GM19397 (cell line): ENCODE results near the gene CALCA.
"Not testable (repeated sequence)": the region's sequence is repeated elsewhere in the genome, so short reads cannot be mapped to it uniquely, and the experiment has no call there.

Experiments
- ATAC-seq: cut with Tn5 transposase; IDR thresholded peaks from one replicate; pipeline ENCODE4 v1.9.1; 2021; ENCODE audit warnings: mild to moderate bottlenecking, moderate library complexity; ENCODE audit not compliant: unreplicated experiment

The CALCA gene, protein sequence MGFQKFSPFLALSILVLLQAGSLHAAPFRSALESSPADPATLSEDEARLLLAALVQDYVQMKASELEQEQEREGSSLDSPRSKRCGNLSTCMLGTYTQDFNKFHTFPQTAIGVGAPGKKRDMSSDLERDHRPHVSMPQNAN

DNA sequence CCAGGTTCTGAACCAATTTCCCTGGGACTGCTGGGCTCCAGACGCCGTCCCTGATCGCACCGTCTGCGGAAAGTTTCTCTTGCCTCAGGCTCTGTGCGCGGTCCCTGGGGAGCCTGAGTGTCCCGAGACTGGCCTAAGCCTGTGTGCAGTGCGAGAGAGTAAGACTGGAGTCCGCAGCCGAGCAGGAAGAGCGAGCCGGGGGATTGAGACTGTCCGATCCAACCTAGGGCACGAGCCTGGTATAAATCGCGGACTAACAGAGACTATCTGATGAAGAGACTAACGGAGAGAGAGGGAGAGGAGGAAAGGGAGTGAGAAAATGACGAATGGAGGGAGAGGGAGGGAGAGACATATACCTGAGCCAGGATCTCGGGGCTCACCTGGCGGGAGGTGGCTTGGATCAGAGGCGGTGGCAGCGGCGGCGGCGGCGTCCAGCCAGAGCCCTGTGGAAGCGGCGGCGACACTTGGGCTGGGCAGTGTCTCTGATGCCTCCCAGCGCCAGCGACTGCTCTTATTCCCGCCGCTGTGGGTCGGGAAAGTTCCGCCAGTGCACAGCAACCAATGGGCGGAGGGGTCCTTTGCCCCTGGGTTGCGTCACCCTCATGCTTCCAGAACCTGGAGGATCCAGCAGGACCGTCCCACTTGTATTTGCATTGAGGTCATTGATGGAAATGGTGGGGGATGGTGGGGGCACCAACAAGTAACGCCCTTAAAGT, at the start of gene CALCA:
Gene CALCA (minus strand): TSS at position 487 of the 716 bp plus-strand sequence. CDS start 1,159 bp downstream, outside the sequence.
- ATAC-seq = no peak

DNA sequence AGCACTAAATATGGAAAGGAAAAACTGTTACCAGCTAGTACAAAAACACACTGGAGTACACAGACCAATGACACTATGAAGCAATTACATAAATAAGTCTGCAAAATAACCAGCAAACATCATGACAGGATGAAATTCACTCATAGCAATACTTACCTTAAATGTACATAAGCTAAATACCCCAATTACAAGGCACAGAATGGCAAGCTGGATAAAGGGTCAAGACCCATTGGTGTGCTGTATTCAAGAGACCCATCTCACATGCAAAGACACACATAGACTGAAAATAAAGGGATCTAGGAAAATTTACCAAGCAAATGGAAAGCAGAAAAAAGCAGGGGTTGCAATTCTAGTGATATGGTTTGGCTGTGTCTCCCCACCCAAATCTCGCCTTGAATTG, 44.0 kb upstream of the CALCA start:
- no peak for ATAC-seq

DNA sequence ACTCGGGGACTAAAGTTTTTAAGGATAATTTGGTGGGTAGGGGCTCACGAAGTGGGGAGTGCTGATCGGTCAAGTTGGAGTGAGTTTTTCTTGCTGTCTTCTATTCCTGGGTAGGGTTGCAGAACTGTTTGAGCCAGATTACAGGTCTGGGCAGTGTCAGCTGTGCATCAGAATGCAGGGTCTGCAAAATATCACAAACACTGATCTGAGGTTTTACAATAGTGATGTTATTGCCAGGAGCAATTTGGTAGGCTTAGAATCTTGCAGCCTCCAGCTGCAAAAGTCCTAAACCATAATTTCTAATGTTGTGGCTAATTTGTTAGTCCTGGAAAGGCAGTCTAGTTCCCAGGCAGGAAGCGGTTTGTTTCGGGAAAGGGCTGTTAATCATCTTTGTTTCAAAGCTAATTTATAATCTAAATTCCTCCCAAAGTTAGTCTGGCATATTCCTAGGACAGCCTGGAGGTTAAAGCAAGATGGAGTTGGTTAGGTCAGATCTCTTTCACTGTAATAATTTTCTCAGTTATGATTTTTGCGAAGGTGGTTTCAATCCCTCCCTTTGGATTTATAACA, 39.7 kb upstream of the CALCA start:
- ATAC-seq = no peak

DNA sequence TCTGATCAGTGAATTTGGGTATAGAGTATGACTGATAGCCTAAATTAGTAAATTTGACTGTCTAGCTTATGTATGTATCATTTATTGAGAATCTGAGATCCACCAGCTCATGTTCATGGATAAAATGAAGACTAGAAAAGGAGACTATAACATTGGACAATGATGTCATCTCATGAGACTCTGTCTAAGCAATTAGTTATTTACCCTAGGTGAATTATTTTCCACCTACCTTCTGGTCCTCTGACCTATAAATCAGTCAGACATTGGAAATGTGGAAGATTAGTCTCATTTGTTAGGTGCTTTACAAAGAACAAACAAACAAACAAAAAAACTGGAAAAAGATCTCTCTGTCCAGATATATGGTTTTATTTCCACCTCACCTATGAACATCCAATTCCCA, 38.7 kb upstream of the CALCA start:
- ATAC-seq = no peak

DNA sequence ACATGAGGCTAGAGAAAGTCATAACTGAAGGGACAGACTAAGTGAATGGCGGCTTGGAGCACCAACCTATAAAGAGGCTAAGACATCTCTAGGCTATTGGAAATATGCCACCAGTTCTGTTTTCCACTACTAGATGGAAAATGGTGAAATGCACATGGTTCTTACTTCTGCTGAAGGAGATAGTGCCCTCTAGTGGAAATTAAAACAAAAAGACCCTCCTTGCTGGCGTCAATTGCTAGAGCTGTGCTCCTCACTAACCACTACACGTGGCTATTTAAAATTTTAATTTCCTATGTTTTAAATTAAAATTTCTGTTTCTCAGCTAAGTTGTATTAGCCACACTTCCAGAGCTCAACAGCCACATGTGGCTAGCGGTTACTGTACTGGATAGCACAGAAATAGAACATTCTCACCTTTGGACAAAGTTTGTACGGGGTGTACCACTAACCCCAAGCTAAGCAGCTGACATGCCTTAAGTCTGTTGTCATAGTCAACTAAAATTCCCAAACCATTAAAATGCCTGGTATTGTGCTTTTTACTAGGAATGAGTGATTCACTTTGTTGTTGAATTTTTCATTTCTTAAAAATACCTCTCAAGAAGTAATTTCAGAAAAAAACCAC, 34.1 kb upstream of the CALCA start:
- ATAC-seq = no peak

DNA sequence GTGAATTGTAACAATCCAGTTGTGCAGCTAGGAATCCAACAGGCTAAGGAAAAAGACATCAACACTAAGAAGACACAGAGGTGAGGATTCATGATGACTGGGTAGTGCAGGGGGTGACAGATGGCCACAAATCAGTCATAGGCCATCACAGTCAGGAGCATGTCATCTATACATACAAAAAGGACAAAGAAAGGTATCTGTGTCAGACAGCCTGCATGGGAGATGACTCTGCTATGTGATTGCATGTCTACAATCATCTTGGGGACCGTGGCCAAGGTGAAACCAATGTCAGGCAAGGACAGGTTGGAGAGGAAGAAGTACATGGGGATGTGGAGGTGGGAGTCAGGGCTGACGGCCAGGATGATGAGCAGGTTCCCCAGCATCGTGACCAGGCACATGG, 16.0 kb upstream of the CALCA start:
- not testable (repeated sequence) for ATAC-seq

DNA sequence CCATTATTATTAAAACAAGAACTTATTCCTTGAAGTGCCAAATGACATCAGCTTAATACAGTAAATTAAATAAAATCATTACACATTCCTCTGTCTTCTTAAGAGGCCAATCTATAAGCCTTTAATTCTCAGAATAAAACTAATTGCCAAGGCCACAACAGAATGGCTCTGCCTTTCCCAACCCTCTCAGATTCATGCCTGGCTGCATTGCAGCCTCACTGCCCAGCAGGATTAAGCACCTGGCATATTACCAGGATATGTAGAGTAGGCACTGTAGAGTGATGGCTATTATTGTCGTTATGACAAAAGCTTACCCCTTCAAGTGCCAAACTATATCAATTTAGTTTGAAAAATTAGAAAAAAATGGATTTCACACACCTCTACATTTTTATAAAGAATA, 9.4 kb upstream of the CALCA start:
- ATAC-seq = no peak

DNA sequence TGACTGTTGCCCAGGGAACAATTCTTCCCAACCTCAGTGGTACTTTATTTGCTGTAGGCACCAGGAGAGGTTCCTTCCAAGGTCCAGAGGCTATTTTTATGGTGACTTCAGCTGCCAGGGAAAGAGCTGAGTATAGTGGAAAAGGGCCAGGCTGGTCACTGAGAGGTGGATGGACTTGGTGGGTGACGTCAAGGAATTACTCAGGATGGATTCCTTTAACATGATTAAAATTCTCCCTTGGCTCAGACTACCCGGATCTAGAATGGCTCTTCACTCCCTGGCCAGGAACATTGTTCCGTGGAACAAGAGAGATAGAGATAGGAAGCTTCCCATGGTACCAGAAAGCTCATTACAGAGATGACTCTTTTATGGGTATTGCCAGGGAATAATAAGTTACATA, 8.7 kb upstream of the CALCA start:
- ATAC-seq = no peak

DNA sequence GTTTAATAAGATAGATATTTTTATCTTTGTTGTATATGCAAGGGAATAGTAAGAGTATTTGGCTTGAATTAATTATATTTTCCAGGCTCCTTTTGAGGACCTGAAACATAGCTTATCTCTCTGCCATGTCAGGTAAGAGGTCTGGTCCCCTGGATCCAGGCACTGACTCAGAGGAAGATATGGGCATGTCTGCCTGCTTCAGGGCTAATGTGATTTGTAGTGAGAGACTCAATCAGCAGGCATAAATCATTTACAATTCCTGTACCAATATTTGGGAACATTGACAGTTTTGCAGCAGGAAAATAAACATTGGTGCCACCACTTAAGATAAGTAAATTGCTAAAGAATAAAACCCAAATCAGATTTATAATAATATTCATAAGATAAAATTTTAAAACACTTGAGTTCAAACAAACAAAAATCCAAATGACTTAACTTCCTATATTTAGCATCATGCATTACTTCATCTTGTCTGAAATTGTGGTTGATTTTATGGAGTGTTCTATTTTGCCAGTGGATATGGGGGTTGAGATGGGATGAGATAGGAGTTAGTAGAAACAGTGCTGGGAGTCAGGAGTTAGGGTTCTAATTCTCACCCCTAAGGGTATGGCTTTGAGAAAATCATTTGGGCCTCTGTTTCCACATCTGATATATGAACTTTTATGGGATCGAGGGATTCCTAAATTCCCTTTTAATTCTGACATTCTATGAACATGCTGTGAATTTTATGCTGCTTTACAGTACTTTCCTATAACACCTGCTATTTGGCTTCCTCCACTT, 5.1 kb upstream of the CALCA start:
- ATAC-seq = no peak

DNA sequence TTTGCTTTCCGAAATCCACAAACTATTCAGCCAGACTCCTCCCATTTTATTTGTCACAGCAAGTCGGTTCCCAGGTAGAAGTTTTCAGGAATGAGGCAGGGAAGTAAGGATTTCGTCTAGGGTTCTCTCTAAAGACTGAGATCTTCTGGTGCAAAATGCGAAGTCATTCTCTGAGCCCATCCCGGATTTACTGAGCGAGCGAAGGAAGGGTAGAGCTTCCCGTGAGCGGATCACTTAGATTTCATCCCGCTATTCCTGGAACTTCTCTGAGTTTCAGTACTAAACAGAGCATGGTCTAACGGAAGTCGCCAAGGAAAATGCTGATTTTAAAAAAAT, 3.1 kb upstream of the CALCA start:
- no peak for ATAC-seq

DNA sequence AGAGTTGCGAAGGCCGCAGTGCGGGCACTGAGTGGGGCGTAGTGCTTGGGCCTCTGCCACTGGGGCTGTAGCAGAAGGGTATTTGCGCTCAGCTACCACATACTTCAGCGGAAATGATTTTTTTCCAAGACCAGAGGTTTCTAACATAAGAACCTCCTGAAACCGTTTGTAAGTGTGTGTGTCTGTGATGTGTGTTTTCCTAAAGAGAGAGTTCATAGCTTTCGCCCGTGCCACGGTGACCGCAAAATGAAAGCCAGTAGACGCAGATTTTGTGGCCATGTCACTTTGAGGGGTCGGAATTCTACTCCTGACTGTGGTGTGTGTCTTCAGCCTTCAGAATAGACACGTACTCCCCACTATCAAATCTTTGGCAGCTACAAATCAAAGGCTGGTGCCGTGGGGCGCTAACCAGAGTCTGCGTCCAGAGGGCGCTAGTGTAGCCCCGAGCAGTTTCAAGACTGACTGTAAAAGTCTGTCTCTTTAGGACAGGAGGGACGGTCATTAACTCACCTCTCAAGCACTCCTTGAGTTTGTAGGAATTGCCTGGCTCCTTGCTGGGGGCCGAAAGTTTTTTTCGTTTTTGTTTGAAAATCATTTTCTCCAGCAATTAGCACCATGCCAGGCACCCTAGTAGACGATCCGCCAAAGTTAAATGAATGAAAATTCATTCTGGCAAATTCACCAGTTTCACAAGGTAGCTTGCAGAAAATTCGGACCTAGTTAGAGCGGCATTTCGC, 2.5 kb upstream of the CALCA start:
- ATAC-seq = no peak

DNA sequence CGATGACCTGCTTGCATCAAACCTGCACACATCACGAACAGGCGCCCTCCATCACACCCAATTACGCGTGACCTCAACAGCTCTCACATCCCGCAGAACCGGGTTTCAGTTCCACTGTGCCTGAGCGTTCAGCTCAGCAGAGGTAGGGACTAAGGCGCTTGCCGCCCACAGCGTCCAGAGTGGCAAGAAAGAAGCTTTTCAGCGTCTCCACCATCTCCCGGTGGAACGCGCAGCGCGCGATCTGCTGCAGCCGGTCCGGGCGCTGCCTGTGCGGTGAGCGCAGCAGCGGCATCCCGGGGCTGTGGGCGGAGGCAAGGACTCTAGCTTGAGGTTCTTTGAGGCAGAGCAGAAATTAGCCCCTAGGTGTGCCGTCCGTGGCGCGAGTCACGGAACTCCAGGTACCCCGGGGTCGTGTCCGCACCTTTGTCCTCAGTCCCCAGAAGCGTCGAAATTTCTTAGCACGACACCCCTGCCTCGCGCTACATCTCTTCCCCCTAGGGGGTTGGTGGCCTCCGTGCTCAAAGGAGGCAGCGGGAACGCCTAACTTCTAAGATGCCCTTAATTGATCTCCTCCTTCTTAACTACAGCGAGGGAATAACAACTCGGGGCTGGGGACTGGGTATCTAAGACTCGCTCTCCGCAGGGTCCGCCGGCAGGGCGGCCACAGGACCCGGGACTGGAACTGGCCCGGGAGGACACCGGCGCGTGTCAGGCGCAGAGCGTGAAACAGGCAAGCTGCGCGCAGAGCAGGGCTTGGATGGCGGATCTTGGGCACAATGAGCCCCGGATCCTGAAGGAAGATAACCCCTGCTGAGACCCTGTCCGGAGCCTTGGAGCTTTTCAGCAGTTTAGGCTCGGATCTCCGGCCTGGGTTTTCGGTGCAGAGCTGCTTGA, 1.7 kb upstream of the CALCA start:
- ATAC-seq = peak; percentile 65

DNA sequence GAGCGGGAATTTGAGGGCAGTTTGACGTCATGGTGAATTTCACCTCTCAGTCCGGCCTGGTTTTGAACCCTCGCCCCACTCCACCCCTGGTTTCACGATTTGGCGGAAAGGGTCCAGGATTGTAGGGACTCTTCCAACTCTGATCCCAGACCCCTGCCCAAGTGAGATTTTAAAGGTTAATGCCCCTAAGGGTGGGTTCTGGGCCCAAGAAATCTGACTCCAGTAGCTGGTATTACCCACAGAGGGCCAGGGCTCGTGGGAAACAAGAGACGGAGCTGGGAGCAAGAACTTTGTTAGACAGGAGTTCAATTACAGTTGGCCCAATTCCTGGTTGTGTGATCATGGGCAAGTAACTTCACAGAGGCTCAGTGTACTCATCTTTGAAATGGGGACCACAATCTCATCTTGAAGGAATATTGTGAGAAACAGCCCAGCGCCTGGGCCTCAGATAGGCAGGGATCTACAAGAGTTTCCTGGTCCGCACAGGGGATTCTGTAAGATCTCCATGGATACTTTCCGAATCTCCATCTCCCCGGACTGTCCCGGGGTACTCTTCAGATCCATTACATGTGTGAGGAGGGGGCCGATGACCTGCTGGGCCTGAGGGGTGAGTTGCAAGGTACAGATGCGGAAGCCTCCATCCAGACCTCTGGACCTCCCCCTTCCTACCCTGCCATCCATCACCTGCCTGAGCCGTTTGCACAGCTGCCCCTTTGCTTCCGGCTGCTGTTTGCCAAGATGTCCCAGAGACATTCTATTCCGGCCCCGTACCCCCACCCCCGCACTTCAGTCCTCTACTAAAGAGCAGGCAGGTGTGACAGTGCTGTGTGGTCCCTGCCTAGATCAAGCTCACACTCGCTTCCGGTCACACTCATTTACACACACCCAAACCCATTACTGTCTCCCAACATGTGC, 687 bp upstream of the CALCA start:
- peak; percentile 20 for ATAC-seq

DNA sequence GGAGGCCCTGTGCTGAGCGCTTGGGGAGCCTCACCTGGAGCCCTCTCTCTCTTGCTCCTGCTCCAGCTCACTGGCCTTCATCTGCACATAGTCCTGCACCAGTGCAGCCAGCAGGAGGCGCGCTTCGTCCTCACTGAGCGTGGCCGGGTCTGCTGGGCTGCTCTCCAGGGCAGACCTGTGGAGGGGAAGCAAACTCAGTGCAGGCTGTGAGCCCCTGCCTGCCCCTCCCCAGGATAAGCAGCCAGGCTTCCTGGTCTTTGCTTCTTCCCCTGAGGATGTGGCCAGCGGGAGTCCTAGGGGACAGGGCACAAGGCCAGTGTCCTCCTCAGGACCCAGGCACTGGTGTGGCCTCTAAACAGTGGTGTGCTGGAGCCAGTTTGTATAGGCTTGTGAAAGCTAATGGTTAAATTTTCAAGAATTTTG, 2.2 kb downstream of the CALCA start:
- no peak for ATAC-seq

DNA sequence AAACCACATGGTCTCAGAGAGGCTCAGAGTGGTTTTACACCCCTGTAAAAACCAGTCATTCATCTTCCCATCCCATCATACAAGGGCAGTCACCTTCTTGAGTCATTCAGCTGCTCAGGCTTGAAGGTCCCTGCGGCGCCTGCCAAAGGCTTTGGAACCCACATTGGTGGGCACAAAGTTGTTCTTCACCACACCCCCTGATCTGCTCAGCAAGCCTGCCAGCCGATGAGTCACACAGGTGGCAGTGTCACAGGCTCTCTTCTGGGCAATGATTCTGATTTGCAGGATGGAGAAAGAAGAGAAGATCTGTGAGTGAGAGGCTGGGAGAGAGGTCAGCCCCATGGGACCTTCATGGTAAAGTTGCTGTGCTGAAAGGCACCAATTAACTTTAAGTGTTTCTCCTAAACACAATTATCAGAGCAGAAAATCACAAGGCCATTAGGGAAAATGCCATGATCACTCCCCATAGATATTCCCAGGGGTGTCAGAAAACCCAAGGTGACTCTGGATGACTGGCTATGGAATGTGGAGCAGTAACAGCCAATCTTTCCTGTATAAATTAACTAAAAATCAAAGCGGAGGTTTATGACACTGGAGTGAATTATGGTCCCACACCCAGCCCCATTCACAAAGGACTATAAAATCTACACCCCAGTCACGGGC, 4.4 kb downstream of the CALCA start:
- ATAC-seq = no peak

DNA sequence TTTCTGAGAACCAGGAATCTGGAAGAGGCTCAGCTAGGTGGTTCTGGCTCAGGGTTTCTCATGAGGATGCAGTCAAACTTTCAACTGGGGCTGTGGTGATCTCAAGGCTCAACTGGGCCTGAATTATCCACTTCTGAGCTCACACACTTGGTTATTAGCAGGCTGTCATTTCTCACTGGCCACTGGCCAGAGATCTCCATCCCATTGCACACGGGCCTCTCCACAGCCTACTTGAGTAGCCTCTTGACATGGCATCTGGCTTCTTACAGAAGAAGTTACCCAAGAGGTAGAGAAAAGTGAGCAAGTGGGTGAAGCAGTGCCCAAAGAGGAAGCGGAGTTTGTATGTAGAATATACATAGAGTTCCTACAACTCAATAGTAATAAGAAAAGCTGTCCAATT, 16.0 kb downstream of the CALCA start:
- ATAC-seq = no peak

DNA sequence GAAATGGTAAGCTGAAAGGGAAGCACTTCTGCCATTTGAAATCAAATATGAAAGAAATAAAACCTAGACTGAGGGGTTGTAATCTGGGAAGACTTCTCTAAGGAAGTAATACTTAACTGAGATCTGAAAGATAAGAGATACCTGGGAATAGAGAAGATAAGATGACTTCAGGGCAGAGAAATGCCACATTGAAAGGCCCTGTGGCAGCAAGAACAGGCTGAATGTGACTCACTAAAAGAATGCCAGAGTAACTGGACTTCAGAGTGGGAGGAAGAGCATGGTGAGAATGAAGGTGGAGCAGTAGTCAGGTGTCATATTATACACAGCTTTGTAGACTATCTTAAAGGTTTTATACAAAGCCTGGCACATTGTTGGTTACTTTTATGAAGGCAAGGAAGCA, 17.6 kb downstream of the CALCA start:
- ATAC-seq = no peak

DNA sequence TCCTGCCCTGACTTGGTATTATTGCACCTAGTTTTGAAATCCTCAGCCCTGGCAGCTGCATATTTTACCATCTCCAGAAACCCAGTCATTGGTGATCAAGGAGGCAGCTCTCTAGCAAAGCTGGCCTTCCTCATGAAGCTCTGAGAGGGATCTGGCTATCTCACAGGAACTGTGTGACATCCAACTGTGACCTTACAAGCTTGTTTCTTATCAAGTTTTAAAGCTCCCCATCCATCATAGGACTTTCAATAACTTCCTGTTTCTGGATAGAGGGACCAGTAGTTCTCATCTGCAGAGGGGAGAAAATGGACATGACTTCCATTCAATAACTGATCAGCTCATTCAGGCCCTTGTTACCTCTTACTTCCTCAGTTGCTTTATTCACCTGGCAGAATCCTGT, 18.2 kb downstream of the CALCA start:
- no peak for ATAC-seq
